Measurements from ENCODE around the gene TSHZ3. TPM values are rescaled to one million over a fixed set of nuclear protein-coding genes. Genes with fewer than 3 reads are reported as not detected.

TSHZ3 gene
- total RNA-seq, 4 donors from 2014 or later: 0.19 to 5.3 (median 1.9) TPM

- no peak for DNase-seq
- Histone ChIP-seq H3K27ac (no peak overlapping the region), H3K4me3 (no peak overlapping the region), H3K36me3 (no peaks in the 10 kb centered on the region), H3K27me3 (no peaks in the 10 kb centered on the region), H3K4me1 (no peaks in the 10 kb centered on the region), H3K9me3 (no peaks in the 10 kb centered on the region)
- intact Hi-C loops (cut with DNase I): no loop called here
- TF ChIP-seq POLR2A (IDR thresholded peaks at IDR 0.05): no peak
- no peak for TF ChIP-seq CTCF (IDR thresholded peaks at IDR 0.05)
- 61 to 76% methylated on average over 3 of the region's 3 CpGs for WGBS, 2 donors
Measured at GRCh38 chr19:31364963-31365362, 15.7 kb upstream of the TSHZ3 start.

- Histone ChIP-seq H3K27ac (no peak overlapping the region), H3K4me1 (peaks cover 0 to 5% (median 1%) of the 10 kb centered on the region in 3 donors), H3K4me3 (no peak overlapping the region), H3K9me3 (no peaks in the 10 kb centered on the region), H3K27me3 (peaks cover 0 to 19% (median under 1%) of the 10 kb centered on the region in 4 donors), H3K36me3 (no peaks in the 10 kb centered on the region)
- 84 to 92% methylated on average over 5 of the region's 5 CpGs for WGBS, 2 donors
- intact Hi-C loops (cut with DNase I): no loop called here
- TF ChIP-seq CTCF (IDR thresholded peaks at IDR 0.05): no peak
- TF ChIP-seq POLR2A (IDR thresholded peaks at IDR 0.05): no peak
- no peak for DNase-seq
Measured at GRCh38 chr19:31361728-31362127, 12.5 kb upstream of the TSHZ3 start.

- WGBS, 2 donors: 48 to 55% methylated on average over 9 to 10 of the region's 10 CpGs
- intact Hi-C loops (cut with DNase I): no loop called here
- H3K4me3 ChIP-seq: no peak overlapping the region
Measured at GRCh38 chr19:31357315-31357673, 8.1 kb upstream of the TSHZ3 start.

GRCh38 chr19:31356587-31357314, 7.5 kb upstream of the TSHZ3 start:
- intact Hi-C loops (cut with DNase I): no loop called here
- TF ChIP-seq CTCF (IDR thresholded peaks at IDR 0.05) (peak; percentile 16 to 65 (median 50)), POLR2A (IDR thresholded peaks at IDR 0.05) (no peak)
- no peak for DNase-seq
- H3K4me1 ChIP-seq: peaks cover 11 to 38% (median 14%) of the 10 kb centered on the region in 3 donors
- no peaks in the 10 kb centered on the region for H3K36me3 ChIP-seq
- WGBS, 2 donors: 15 to 17% methylated on average over 19 to 28 of the region's 33 CpGs
- H3K27me3 ChIP-seq: peaks cover 0 to 68% (median 8%) of the 10 kb centered on the region in 4 donors
- H3K27ac ChIP-seq: no peak overlapping the region
- H3K4me3 ChIP-seq: peak overlapping the region in 1 of 4 donors; percentile 46
- H3K9me3 ChIP-seq: no peaks in the 10 kb centered on the region

More at GRCh38 chr19:31357315-31357673, 8.1 kb upstream of the TSHZ3 start:
- H3K4me1 ChIP-seq: peaks cover 6 to 33% (median 11%) of the 10 kb centered on the region in 3 donors
- DNase-seq: no peak
- TF ChIP-seq CTCF (IDR thresholded peaks at IDR 0.05) (peak in 1 of 6 experiments; percentile 1), POLR2A (IDR thresholded peaks at IDR 0.05) (no peak)
- H3K9me3 ChIP-seq: no peaks in the 10 kb centered on the region
- H3K27ac ChIP-seq: no peak overlapping the region
- peaks cover 0 to 63% (median 8%) of the 10 kb centered on the region in 4 donors for H3K27me3 ChIP-seq
- H3K36me3 ChIP-seq: no peaks in the 10 kb centered on the region

- Histone ChIP-seq H3K36me3 (no peaks in the 10 kb centered on the region), H3K27ac (no peak overlapping the region), H3K9me3 (no peaks in the 10 kb centered on the region), H3K4me3 (no peak overlapping the region), H3K4me1 (peaks cover 17 to 47% (median 20%) of the 10 kb centered on the region in 3 donors), H3K27me3 (peaks cover 0 to 78% (median 8%) of the 10 kb centered on the region in 4 donors)
- intact Hi-C loops (cut with DNase I): no loop called here
- 40 to 57% methylated on average over 20 to 22 of the region's 22 CpGs for WGBS, 2 donors
- no peak for DNase-seq
- no peak for TF ChIP-seq CTCF (IDR thresholded peaks at IDR 0.05)
- TF ChIP-seq POLR2A (IDR thresholded peaks at IDR 0.05): no peak
Measured at GRCh38 chr19:31355665-31356289, 6.5 kb upstream of the TSHZ3 start.

All from esophagus squamous epithelium (tissue), 5 donors.